Transverse colon (tissue), 4 donors: ENCODE measurements around the gene GBP5. TPM values are rescaled to one million over a fixed set of nuclear protein-coding genes. Genes with fewer than 3 reads are reported as not detected.
"Not testable (repeated sequence)": the region's sequence is repeated elsewhere in the genome, so short reads cannot be mapped to it uniquely, and the experiment has no call there.

Experiments used
- DNase-seq: peaks from one replicate; pipeline ENCODE4 v3.0.0-alpha.2; 2019
- H3K27ac ChIP-seq, 4 donors: fragments of 200-600 bp; sonication (generic); 2 replicates each; pipeline ENCODE4 v1.5.1; 2016 to 2018; ENCODE audit warnings: inconsistent platforms in 4 of 4
- H3K27me3 ChIP-seq: fragments of 200-600 bp; sonication (generic); 2 replicates; pipeline ENCODE4 v1.5.1; 2017; ENCODE audit warnings: inconsistent platforms
- H3K36me3 ChIP-seq, 4 donors: fragments of 200-600 bp; sonication (generic); 2 replicates each; pipeline ENCODE4 v1.5.1; 2017 to 2019; ENCODE audit warnings: inconsistent platforms in 4 of 4
- H3K4me1 ChIP-seq, 4 donors: fragments of 200-600 bp; sonication (generic); 2 replicates each; pipeline ENCODE4 v1.5.1; 2017 to 2020; ENCODE audit warnings: inconsistent platforms in 4 of 4
- H3K4me3 ChIP-seq, 4 donors: fragments of 200-600 bp; sonication (generic); 1 replicate in 1 of 4; 2 replicates in 3 of 4; pipeline versions ENCODE4 v1.5.1 to v1.6.1; 2017 to 2019; ENCODE audit warnings: inconsistent platforms in 4 of 4
- H3K9me3 ChIP-seq, 2 donors: fragments of 200-600 bp; sonication (generic); 2 replicates each; pipeline ENCODE4 v1.5.1; 2017 to 2019; ENCODE audit warnings: inconsistent platforms in 2 of 2
- EP300 ChIP-seq: sonication (generic); formaldehyde crosslinking; IDR thresholded peaks from one replicate; pipeline ENCODE4 v1.6.1; 2017; ENCODE audit warnings: antibody characterized with exemption, low read depth
- POLR2A ChIP-seq: fragments of 450-650 bp; IDR thresholded peaks from one replicate; pipeline ENCODE4 v1.6.1; 2016; ENCODE audit warnings: antibody characterized with exemption, mild to moderate bottlenecking, moderate library complexity
- POLR2AphosphoS5 ChIP-seq, 3 donors: sonication (generic); formaldehyde crosslinking; IDR thresholded peaks; one replicate each; pipeline ENCODE4 v1.6.1; 2016; ENCODE audit warnings: antibody characterized with exemption in 3 of 3
- whole genome bisulfite sequencing, 2 donors: methylation state at CpG; one replicate each; pipeline ENCODE4 v1.1.5; 2018; ENCODE audit warnings: low coverage in 1 of 2; 5-methylcytosine and 5-hydroxymethylcytosine counted together
- in situ Hi-C, 4 donors: fragments of 200-750 bp; cut with MboI; loops; one replicate each; pipeline versions ENCODE4 v1.15.0 to v1.15.1; 2017; ENCODE audit warnings: low sequenced_read_pairs in 3 of 4, low pct_ligation_motif_present in 1 of 4, low pct_unique_long_range_greater_than_20kb in 1 of 4
- intact Hi-C: fragments of 100-400 bp; cut with DNase I; formaldehyde crosslinking; loops from one replicate; pipeline ENCODE4 v1.15.1; 2023; ENCODE audit warnings: low total_unique reads
- total RNA-seq, 4 donors: library from RNA; depleted of rRNA; stranded (reverse); fragments of >200 nt; gene quantifications; one replicate each; pipeline ENCODE4 v1.1.0, GENCODE V29; 2016
- TF ChIP-seq, protein P1 (sequence below), 5 experiments: fragments of 200-600 bp in 3 of 5; fragments of 450-650 bp in 2 of 5; sonication (generic) in 3 of 5; IDR thresholded peaks; 1 replicate in 2 of 5; 2 replicates in 3 of 5; pipeline ENCODE4 v1.5.1; 2016 to 2017; ENCODE audit warnings: antibody characterized with exemption in 5 of 5, inconsistent platforms in 3 of 5, mild to moderate bottlenecking in 2 of 5, moderate library complexity in 1 of 5

GBP5 gene
- total RNA-seq, 4 donors from 2014 or later: 1.5 to 7.3 TPM; not detected in 2

DNA sequence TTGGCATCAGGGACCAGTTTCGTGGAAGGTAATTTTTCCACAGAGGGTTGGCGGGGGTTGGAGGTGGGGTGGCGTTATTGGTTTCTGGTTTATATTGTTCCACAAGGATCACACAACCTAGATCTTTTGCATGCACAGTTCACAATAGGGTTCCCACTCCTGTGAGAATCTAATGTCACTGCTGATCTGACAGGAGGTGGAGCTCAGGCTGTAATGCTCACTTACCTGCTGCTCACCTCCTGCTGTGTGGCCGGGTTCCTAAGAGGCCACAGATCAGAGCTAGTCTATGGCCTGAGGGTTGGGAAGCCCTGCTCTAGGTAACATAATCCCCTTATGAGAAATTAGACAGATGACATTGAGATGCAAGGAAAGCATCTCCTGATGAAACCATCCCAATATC, 12.6 kb downstream of the GBP5 start:
- WGBS, 2 donors: 85% methylated on average over 4 of the region's 4 CpGs; no CpG with 5 or more reads in 1 of the 2 donors
- H3K27me3 ChIP-seq: no peaks in the 10 kb centered on the region
- H3K9me3 ChIP-seq: no peaks in the 10 kb centered on the region
- H3K4me3 ChIP-seq: no peak overlapping the region
- TF ChIP-seq EP300 (no peak), POLR2A (no peak), POLR2AphosphoS5 (IDR thresholded peaks at IDR 0.05) (no peak)
- TF ChIP-seq, protein P1, sequence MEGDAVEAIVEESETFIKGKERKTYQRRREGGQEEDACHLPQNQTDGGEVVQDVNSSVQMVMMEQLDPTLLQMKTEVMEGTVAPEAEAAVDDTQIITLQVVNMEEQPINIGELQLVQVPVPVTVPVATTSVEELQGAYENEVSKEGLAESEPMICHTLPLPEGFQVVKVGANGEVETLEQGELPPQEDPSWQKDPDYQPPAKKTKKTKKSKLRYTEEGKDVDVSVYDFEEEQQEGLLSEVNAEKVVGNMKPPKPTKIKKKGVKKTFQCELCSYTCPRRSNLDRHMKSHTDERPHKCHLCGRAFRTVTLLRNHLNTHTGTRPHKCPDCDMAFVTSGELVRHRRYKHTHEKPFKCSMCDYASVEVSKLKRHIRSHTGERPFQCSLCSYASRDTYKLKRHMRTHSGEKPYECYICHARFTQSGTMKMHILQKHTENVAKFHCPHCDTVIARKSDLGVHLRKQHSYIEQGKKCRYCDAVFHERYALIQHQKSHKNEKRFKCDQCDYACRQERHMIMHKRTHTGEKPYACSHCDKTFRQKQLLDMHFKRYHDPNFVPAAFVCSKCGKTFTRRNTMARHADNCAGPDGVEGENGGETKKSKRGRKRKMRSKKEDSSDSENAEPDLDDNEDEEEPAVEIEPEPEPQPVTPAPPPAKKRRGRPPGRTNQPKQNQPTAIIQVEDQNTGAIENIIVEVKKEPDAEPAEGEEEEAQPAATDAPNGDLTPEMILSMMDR (IDR thresholded peaks at IDR 0.05): no peak
- DNase-seq: no peak
- H3K4me1 ChIP-seq: peaks cover 0 to 34% (median 4%) of the 10 kb centered on the region in 4 donors
- intact Hi-C loops (no loop called here), in situ Hi-C loops (no loop called here)
- peak overlapping the region in 3 of 4 donors; percentile 11 to 41 (median 39) for H3K27ac ChIP-seq
- H3K36me3 ChIP-seq: no peaks in the 10 kb centered on the region

DNA sequence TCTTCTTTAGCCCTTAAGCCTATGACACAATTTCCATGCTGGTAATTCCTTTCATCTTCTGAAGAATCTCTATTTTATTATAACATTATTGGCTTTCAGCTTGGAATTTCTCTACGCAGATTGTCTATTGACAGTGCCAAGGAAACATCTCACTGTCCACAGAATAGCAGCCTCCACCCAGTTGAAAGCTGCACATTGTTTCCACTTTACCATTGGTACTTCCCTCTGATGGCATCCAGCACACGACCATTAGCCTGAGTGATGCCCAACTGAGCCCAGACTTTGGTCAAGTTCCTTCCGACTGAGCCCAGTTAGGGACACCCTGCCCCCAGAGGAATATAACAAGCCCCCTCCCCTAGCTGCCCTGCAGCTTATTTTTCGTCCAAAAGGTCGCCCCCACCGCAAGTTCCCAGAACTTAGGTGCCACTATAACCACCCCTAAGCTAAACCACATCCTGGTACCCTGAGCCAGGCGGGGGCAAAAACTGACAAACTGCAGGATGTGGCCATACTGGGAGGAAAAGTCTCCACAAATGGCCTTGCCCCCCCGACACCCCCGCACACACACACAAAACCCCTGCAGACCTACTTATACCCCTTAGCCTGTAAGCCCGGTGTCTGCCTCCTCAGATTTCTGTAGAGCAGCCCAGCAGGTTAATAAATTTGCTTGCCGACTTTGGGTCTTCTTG, 13.2 kb downstream of the GBP5 start:
- no peaks in the 10 kb centered on the region for H3K36me3 ChIP-seq
- intact Hi-C loops: no loop called here
- H3K27ac ChIP-seq: peak overlapping the region in 2 of 4 donors; percentile 11 to 41
- in situ Hi-C loops: no loop called here
- no peaks in the 10 kb centered on the region for H3K27me3 ChIP-seq
- H3K4me3 ChIP-seq: no peak overlapping the region
- WGBS, 2 donors: 67 to 83% methylated on average over 1 to 11 of the region's 11 CpGs
- DNase-seq: peak; percentile 18
- no peaks in the 10 kb centered on the region for H3K9me3 ChIP-seq
- TF ChIP-seq, protein P1 (IDR thresholded peaks at IDR 0.05): no peak
- no peak for TF ChIP-seq POLR2A
- no peak for TF ChIP-seq EP300
- no peak for TF ChIP-seq POLR2AphosphoS5 (IDR thresholded peaks at IDR 0.05)
- peaks cover 0 to 34% (median 4%) of the 10 kb centered on the region in 4 donors for H3K4me1 ChIP-seq

DNA sequence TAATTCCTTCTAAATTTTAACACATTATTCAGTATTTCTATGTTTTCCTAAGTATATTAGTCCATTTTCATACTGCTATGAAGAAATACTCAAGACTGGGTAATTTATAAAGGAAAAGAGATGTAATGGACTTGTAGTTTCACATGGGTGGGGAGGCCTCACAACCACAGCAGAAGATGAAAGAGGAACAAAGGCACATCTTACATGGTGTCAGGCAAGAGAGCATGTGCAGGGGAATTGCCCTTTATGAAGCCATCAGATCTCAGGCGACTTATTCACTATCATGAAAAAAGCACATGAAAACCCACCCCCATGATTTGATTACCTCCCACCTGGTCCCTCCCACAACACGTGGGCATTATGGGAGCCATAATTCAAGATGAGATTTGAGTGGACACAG, 15.6 kb downstream of the GBP5 start:
- no peaks in the 10 kb centered on the region for H3K36me3 ChIP-seq
- in situ Hi-C loops (no loop called here), intact Hi-C loops (no loop called here)
- no peak overlapping the region for H3K27ac ChIP-seq
- no peaks in the 10 kb centered on the region for H3K9me3 ChIP-seq
- no peaks in the 10 kb centered on the region for H3K27me3 ChIP-seq
- TF ChIP-seq EP300 (no peak), POLR2A (no peak), POLR2AphosphoS5 (IDR thresholded peaks at IDR 0.05) (no peak)
- TF ChIP-seq, protein P1 (IDR thresholded peaks at IDR 0.05): no peak
- DNase-seq: no peak
- 68 to 70% methylated on average over 2 of the region's 2 CpGs for WGBS, 2 donors
- peaks cover 0 to 23% (median 0%) of the 10 kb centered on the region in 4 donors for H3K4me1 ChIP-seq
- H3K4me3 ChIP-seq: no peak overlapping the region

DNA sequence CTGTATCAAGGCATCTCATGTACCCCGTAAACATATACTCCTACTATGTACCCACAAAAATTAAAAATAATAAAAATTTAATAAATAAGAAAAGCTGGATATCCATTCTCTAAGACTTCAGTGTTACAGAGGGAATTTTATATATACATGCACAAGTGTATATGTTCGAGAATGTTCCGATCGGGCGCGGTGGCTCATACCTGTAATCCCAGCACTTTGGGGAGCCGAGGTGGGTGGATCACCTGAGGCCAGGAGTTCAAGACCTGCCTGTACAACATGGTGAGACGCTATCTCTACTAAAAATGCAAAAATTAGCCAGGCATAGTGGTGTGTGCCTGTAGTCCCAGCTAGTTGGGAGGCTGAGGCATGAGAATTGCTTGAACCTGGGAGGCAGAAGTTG, 17.1 kb downstream of the GBP5 start:
- DNase-seq, H3K36me3 ChIP-seq, H3K27me3 ChIP-seq, in situ Hi-C loops, intact Hi-C loops, H3K4me3 ChIP-seq, H3K27ac ChIP-seq, H3K9me3 ChIP-seq, H3K4me1 ChIP-seq: not testable (repeated sequence)
- 96 to 98% methylated on average over 8 of the region's 8 CpGs for WGBS, 2 donors
